ENCODE measurements around the gene CBX5.

DNA sequence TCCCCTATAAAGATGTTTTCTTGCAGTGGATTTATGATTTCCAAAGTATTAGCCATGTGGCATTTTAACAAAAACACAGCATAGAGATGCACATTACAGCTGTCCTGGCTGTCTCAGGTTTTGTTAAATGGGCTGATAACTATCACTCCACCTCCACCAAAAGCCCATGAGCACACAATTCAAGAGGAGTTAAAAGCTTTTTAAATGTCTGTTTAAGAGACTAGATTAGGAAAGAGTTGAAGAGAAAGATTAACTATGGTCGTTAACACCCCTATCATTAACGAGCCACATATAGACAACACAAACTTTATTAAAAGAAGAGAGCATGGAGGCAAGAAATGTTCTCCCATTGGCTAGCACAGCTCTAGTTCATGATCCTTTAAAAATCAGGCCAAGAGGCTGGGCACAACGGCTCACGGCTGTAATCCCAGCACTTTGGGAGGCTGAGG is 14.5 kb downstream of the CBX5 start:
- TF ChIP-seq, protein P1, sequence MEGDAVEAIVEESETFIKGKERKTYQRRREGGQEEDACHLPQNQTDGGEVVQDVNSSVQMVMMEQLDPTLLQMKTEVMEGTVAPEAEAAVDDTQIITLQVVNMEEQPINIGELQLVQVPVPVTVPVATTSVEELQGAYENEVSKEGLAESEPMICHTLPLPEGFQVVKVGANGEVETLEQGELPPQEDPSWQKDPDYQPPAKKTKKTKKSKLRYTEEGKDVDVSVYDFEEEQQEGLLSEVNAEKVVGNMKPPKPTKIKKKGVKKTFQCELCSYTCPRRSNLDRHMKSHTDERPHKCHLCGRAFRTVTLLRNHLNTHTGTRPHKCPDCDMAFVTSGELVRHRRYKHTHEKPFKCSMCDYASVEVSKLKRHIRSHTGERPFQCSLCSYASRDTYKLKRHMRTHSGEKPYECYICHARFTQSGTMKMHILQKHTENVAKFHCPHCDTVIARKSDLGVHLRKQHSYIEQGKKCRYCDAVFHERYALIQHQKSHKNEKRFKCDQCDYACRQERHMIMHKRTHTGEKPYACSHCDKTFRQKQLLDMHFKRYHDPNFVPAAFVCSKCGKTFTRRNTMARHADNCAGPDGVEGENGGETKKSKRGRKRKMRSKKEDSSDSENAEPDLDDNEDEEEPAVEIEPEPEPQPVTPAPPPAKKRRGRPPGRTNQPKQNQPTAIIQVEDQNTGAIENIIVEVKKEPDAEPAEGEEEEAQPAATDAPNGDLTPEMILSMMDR (conservative IDR thresholded peaks at IDR 0.05; ENCODE audit: low read length), result no peak
- TF ChIP-seq EZH2phosphoT487 (IDR thresholded peaks at IDR 0.05; ENCODE audit: borderline replicate concordance, low read depth, low read length), result no peak
